Activated CD4-positive, alpha-beta memory T cell treated with anti-CD3 and anti-CD28 coated beads, Interleukin-2, amount 10 ng/mL, durations not matched to agents 7 days and 5 days (primary cell): ENCODE measurements around the gene MYO3B. TPM values are rescaled to one million over a fixed set of nuclear protein-coding genes. Genes with fewer than 3 reads are reported as not detected.
A peak's percentile ranks its signal among the peaks of the same experiment; 100 is the strongest.

Experiments
- CTCF ChIA-PET: fragments of 350-600 bp; sonication (Branson Sonifier 250); formaldehyde crosslinking; loops from one replicate; lab custom pipeline; 2021; ENCODE audit warnings: antibody characterized with exemption, inconsistent platforms; lab: Charles Lee
- POLR2A ChIA-PET: fragments of 350-600 bp; sonication (Branson Sonifier 250); formaldehyde crosslinking; loops from one replicate; lab custom pipeline; 2021; ENCODE audit warnings: antibody characterized with exemption; lab: Charles Lee
- DNase-seq: peaks from one replicate; pipeline ENCODE4 v3.0.0-alpha.2; 2020
- H3K27ac Mint-ChIP-seq: one replicate; pipeline ENCODE4 v1.8.0; 2021; ENCODE audit warnings: mild to moderate bottlenecking, mixed read lengths
- H3K27me3 Mint-ChIP-seq: one replicate; pipeline ENCODE4 v1.8.0; 2021; ENCODE audit warnings: mixed read lengths
- H3K36me3 Mint-ChIP-seq: one replicate; pipeline ENCODE4 v1.8.0; 2021; ENCODE audit warnings: low read depth, mixed read lengths
- H3K4me1 Mint-ChIP-seq: one replicate; pipeline ENCODE4 v1.8.0; 2021; ENCODE audit warnings: mixed read lengths
- H3K4me3 Mint-ChIP-seq: one replicate; pipeline ENCODE4 v1.8.0; 2021; ENCODE audit warnings: mild to moderate bottlenecking, mixed read lengths
- H3K9me3 Mint-ChIP-seq: one replicate; pipeline ENCODE4 v1.8.0; 2021; ENCODE audit warnings: mixed read lengths
- total RNA-seq, 2 experiments: library from RNA; stranded (reverse); gene quantifications; one replicate each; pipeline ENCODE4 v1.2.3, GENCODE V29; 2021

The MYO3B gene
- total RNA-seq, 2 experiments from 2014 or later = 0.18 to 0.38 TPM

DNA sequence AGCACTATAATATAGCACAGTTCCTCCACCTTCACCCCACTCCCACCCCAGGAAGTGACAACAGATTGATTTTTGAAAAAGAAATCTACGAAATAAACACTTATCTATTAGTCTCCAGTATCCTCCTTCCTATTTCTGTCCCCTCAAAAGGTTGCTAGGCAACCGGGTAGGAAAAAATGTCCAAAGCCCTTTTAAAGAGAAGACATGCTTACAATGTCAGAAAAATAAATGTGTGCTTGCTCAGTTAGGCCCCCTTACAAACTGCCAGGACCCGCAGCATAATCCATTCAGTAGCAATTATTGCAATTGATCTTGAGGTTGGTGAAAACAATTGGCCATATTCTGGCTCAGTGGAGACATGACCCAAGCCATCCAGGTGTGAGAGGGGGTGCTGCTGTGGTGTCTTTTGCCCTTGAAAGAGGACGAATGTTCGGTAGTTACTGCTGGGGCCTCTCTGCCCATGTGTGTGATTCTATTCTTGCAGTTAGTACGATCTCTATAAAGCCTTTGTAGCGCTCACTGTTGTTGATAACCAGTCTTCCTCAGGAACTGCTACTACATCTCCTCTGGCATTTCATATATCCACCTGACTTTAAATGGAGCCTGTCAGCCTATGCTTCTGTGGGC is 144.3 kb downstream of the MYO3B start:
- DNase-seq = no peak
- Mint-ChIP-seq H3K36me3 (no peaks in the 10 kb centered on the region), H3K4me1 (no peaks in the 10 kb centered on the region), H3K4me3 (no peak overlapping the region), H3K27ac (no peak overlapping the region), H3K27me3 (peaks cover 12% of the 10 kb centered on the region), H3K9me3 (no peaks in the 10 kb centered on the region)
- ChIA-PET POLR2A (no interaction called here), CTCF (no interaction called here)

DNA sequence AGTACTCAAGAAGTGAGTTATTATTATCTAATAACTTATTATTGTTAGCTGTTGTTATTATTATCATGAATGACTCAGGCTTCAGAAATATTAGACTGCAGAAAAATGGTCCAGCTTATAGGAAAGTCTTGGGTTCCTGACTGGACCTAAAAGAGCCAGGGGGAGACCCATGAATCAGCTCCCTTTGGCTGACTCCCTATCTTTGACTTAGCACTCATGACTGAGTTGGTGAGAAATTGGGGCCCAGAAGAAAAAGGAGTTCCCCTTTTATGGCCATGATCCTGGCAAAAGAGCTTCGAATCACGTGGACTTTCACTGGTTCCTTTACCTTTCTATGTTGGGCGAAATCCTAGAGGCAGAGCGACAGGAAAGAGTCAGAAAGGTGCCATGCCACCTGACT is 145.8 kb downstream of the MYO3B start:
- Mint-ChIP-seq H3K36me3 (no peaks in the 10 kb centered on the region), H3K4me3 (no peak overlapping the region), H3K9me3 (no peaks in the 10 kb centered on the region), H3K4me1 (no peaks in the 10 kb centered on the region), H3K27ac (no peak overlapping the region), H3K27me3 (peaks cover 7% of the 10 kb centered on the region)
- ChIA-PET POLR2A (no interaction called here), CTCF (interaction anchor here (0.8 to 3.9 kb wide), 13 partner anchors 12 to 605 kb away, joined by 3 to 32 read pairs (median 4); partner anchors contain the start of gene GAD1)
- DNase-seq = no peak

DNA sequence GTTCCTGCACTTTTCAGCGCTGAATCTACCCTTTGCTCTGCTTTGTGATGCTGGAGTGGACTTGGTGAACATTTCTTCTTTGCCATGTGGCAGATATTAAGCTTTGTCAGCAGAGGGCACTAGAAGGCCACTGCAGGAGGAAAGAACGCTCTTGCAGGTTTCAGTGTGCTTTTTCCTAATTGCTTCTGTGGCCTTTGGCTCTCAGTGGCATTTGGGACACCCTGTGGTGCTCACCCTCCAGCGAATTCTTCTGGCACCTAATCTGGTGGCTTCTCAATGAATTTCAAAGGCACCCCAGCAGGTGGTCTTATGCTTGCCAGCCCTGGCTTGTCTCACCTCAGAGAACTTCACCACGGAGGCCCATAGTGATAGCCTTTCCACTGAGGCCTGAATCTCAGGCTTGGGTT is 146.7 kb downstream of the MYO3B start:
- ChIA-PET CTCF (interaction anchor here (0.8 to 3.9 kb wide), 14 partner anchors 9 to 549 kb away, joined by 3 to 32 read pairs (median 4); partner anchors contain the start of gene GAD1), POLR2A (no interaction called here)
- Mint-ChIP-seq H3K4me3 (no peak overlapping the region), H3K27ac (no peak overlapping the region), H3K4me1 (no peaks in the 10 kb centered on the region), H3K36me3 (no peaks in the 10 kb centered on the region), H3K9me3 (no peaks in the 10 kb centered on the region), H3K27me3 (peaks cover 7% of the 10 kb centered on the region)
- DNase-seq = peak; percentile 37

GRCh38 chr2:170330881-170331280 is 152.9 kb downstream of the MYO3B start:
- no peaks in the 10 kb centered on the region for H3K4me1 Mint-ChIP-seq
- ChIA-PET POLR2A (no interaction called here), CTCF (interaction anchor here (0.9 kb wide), 1 partner anchor 19 kb away, joined by 3 read pairs; no protein-coding TSS in a partner anchor)
- H3K27me3 Mint-ChIP-seq = peaks cover 24% of the 10 kb centered on the region
- no peaks in the 10 kb centered on the region for H3K36me3 Mint-ChIP-seq
- no peaks in the 10 kb centered on the region for H3K9me3 Mint-ChIP-seq
- H3K4me3 Mint-ChIP-seq = no peak overlapping the region
- DNase-seq = no peak
- no peak overlapping the region for H3K27ac Mint-ChIP-seq

DNA sequence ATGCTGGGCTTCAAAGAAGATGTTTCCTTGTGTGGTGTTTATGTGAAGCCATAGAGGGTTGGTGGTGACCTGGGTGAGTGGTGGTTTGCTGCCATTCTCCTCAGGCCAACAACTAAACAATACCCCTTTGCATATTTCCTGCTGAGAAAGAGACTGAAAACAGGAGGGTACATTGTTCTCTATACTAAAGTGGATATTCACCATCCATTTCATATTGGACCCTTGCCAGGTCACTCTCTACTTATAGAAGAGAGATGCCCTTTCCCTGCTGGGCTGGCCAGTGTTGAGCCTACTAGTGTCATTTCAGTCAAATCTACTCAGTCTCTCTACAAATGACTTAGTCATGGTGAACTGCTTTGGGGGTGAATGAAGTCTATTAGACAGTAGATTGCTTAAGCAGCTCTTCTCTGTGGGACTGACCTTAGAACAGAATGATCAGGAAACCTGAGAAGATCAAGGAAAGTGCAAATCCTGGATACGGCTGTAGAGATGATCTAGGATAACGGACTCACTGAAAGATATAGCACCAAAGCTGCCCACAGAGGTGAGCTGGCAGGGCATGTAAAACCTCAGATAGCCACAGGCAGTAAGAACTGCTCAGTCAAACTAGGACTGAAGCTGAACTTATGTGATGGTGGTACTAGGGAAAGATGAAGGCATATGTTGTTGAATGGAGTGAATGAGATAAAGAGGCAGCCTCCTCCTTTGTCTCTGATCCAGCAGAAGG is 154.9 kb downstream of the MYO3B start:
- Mint-ChIP-seq H3K4me1 (peaks cover 2% of the 10 kb centered on the region), H3K36me3 (no peaks in the 10 kb centered on the region), H3K4me3 (no peak overlapping the region), H3K27me3 (peaks cover 21% of the 10 kb centered on the region), H3K9me3 (no peaks in the 10 kb centered on the region), H3K27ac (no peak overlapping the region)
- no peak for DNase-seq
- ChIA-PET CTCF (interaction anchor here (1.7 kb wide), 1 partner anchor 8 kb away, joined by 4 read pairs; no protein-coding TSS in a partner anchor), POLR2A (no interaction called here)

DNA sequence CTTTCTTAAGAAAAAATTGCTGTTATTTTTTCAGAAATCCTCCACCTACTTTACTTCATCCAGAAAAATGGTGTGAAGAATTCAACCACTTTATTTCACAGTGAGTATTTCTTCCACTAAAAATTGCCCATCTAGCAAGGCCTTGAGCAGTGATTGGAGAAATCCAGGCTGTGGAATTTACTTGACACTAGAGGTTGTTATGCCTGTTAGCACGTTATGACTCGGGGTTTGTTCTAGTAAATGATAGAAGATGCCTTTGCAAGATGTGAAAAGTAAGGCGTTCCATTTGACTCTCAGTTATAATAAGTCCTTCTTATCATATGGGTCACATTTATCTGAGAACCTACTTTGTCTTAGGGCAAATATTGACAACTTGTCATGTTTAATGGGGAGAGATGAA is 157.4 kb downstream of the MYO3B start:
- Mint-ChIP-seq H3K4me1 (peaks cover 2% of the 10 kb centered on the region), H3K4me3 (no peak overlapping the region), H3K9me3 (no peaks in the 10 kb centered on the region), H3K27ac (no peak overlapping the region), H3K36me3 (no peaks in the 10 kb centered on the region), H3K27me3 (peaks cover 21% of the 10 kb centered on the region)
- ChIA-PET CTCF (interaction anchor here (1.7 kb wide), 1 partner anchor 11 kb away, joined by 4 read pairs; no protein-coding TSS in a partner anchor), POLR2A (no interaction called here)
- no peak for DNase-seq

DNA sequence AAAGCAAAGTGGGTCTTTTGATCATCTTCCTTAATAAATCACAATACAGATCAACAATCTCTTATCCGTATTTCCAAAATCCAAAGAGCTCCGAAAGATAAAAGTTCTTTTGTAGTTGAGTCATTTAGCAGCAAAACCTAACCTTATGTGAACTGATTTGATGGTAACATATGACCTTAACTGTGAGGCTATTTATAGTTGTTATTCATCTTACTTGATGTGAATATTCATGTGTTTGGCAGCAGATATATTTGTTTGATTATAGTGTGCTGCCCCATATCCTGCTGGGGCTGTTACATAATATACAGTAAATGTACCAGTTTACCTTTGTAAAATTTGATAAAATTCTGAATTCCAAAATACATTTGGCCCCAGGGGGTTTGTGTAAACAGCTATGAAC is 158.5 kb downstream of the MYO3B start:
- H3K9me3 Mint-ChIP-seq = no peaks in the 10 kb centered on the region
- no peak for DNase-seq
- ChIA-PET CTCF (interaction anchor here (1.4 to 1.7 kb wide), 2 partner anchors 12 to 25 kb away, joined by 3 to 4 read pairs; no protein-coding TSS in a partner anchor), POLR2A (no interaction called here)
- no peaks in the 10 kb centered on the region for H3K36me3 Mint-ChIP-seq
- peaks cover 15% of the 10 kb centered on the region for H3K27me3 Mint-ChIP-seq
- peaks cover 6% of the 10 kb centered on the region for H3K4me1 Mint-ChIP-seq
- H3K27ac Mint-ChIP-seq = no peak overlapping the region
- no peak overlapping the region for H3K4me3 Mint-ChIP-seq

DNA sequence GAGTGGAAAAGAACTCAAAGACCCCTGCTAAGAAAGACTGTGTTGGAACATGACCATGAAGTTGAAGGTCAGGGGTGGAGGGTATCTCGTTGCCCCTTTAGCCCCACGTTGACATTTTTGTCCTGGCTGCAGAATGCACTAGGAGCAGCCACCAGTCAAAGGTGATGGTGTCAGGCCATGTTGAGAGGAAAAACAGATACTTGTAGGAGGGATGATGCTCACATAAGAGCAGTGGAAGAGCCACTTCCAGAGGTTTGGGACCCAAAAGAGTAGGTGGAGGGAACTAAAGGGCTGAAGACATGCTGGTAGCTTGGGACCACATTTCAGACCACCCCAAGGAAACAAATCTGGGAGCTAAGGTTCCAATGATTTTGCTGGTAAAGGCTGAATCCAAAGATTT is 159.0 kb downstream of the MYO3B start:
- no peak for DNase-seq
- no peak overlapping the region for H3K4me3 Mint-ChIP-seq
- CTCF ChIA-PET = interaction anchor here (1.4 kb wide), 1 partner anchor 24 kb away, joined by 3 read pairs; no protein-coding TSS in a partner anchor
- H3K27me3 Mint-ChIP-seq = peaks cover 11% of the 10 kb centered on the region
- no peaks in the 10 kb centered on the region for H3K9me3 Mint-ChIP-seq
- H3K4me1 Mint-ChIP-seq = peaks cover 8% of the 10 kb centered on the region
- H3K36me3 Mint-ChIP-seq = no peaks in the 10 kb centered on the region
- POLR2A ChIA-PET = no interaction called here
- H3K27ac Mint-ChIP-seq = no peak overlapping the region

DNA sequence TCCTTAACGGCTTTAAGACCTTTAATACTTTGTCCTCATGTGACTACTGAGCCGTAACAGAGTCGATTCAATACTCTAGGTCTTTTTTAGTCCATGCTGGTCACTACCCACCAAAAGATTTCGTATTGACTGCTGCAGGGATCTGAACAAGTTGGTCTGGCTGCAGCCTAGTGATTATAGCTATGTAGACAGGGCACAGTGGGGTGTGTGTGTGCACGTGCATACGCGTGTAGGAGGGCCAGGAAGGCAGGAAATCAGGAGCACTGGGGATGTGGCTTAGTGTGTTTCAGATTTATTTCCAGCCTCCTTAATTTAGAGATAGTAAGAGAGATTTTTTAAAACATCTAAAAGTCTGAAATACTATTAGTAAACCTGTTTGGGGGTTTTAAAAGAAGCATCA is 161.4 kb downstream of the MYO3B start:
- POLR2A ChIA-PET = no interaction called here
- Mint-ChIP-seq H3K36me3 (no peaks in the 10 kb centered on the region), H3K4me1 (peaks cover 13% of the 10 kb centered on the region), H3K27ac (no peak overlapping the region), H3K4me3 (no peak overlapping the region), H3K27me3 (peaks cover 8% of the 10 kb centered on the region), H3K9me3 (no peaks in the 10 kb centered on the region)
- no peak for DNase-seq
- CTCF ChIA-PET = interaction anchor here (1.4 to 1.9 kb wide), 2 partner anchors 15 to 22 kb away, joined by 3 to 4 read pairs; no protein-coding TSS in a partner anchor

- CTCF ChIA-PET = interaction anchor here (1.4 to 1.9 kb wide), 2 partner anchors 16 to 21 kb away, joined by 3 to 4 read pairs; no protein-coding TSS in a partner anchor
- H3K4me3 Mint-ChIP-seq = no peak overlapping the region
- H3K36me3 Mint-ChIP-seq = no peaks in the 10 kb centered on the region
- H3K4me1 Mint-ChIP-seq = peaks cover 13% of the 10 kb centered on the region
- no peaks in the 10 kb centered on the region for H3K9me3 Mint-ChIP-seq
- no peak for DNase-seq
- no peak overlapping the region for H3K27ac Mint-ChIP-seq
- H3K27me3 Mint-ChIP-seq = peaks cover 5% of the 10 kb centered on the region
- POLR2A ChIA-PET = no interaction called here
Measured at GRCh38 chr2:170339750-170340692, 162.1 kb downstream of the MYO3B start.

- no peak for DNase-seq
- no peak overlapping the region for H3K4me3 Mint-ChIP-seq
Measured at GRCh38 chr2:170340693-170341068, 162.7 kb downstream of the MYO3B start.

More at GRCh38 chr2:170340693-170341068, 162.7 kb downstream of the MYO3B start:
- Mint-ChIP-seq H3K27ac (no peak overlapping the region), H3K27me3 (peaks cover 5% of the 10 kb centered on the region), H3K9me3 (no peaks in the 10 kb centered on the region), H3K36me3 (no peaks in the 10 kb centered on the region), H3K4me1 (peaks cover 13% of the 10 kb centered on the region)
- ChIA-PET CTCF (interaction anchor here (0.8 to 1.4 kb wide), 3 partner anchors 16 to 588 kb away, joined by 3 to 6 read pairs (median 3); partner anchors contain the start of gene GORASP2), POLR2A (no interaction called here)
